Esophagus muscularis mucosa (tissue), 4 donors: ENCODE results near the gene CYP4F12. TPM values are rescaled to one million over a fixed set of nuclear protein-coding genes. Genes with fewer than 3 reads are reported as not detected.

Experiments used
- DNase-seq: peaks from one replicate; pipeline ENCODE4 v3.0.0-alpha.2; 2017; ENCODE audit errors: extremely low spot score
- H3K27ac ChIP-seq, 4 donors: fragments of 200-600 bp; sonication (generic); replicated peaks in 1 of 4; 1 replicate in 3 of 4; 2 replicates in 1 of 4; pipeline ENCODE4 v1.5.1; 2016 to 2019; ENCODE audit warnings: mild to moderate bottlenecking in 1 of 4
- H3K27me3 ChIP-seq, 4 donors: fragments of 200-600 bp; sonication (generic); one replicate each; pipeline versions ENCODE4 v1.5.1 to v1.6.0; 2016 to 2019
- H3K36me3 ChIP-seq, 4 donors: fragments of 200-600 bp; sonication (generic); one replicate each; pipeline ENCODE4 v1.5.1; 2016 to 2019
- H3K4me1 ChIP-seq, 4 donors: fragments of 200-600 bp; sonication (generic); one replicate each; pipeline ENCODE4 v1.5.1; 2016 to 2019
- H3K4me3 ChIP-seq, 4 donors: fragments of 200-600 bp; sonication (generic); 1 replicate in 2 of 4; 2 replicates in 2 of 4; pipeline ENCODE4 v1.5.1; 2016 to 2019; ENCODE audit warnings: mild to moderate bottlenecking in 4 of 4, moderate library complexity in 1 of 4
- H3K9me3 ChIP-seq, 4 donors: fragments of 200-600 bp; sonication (generic); 1 replicate in 3 of 4; 2 replicates in 1 of 4; pipeline ENCODE4 v1.5.1; 2016 to 2019
- CTCF ChIP-seq, 3 experiments: fragments of 200-600 bp in 2 of 3; fragments of 450-650 bp in 1 of 3; sonication (generic) in 2 of 3; IDR thresholded peaks; one replicate each; pipeline ENCODE4 v1.5.1; 2017 to 2019; ENCODE audit warnings: antibody characterized with exemption in 3 of 3, mild to moderate bottlenecking in 2 of 3, moderate library complexity in 1 of 3
- EP300 ChIP-seq: sonication (generic); formaldehyde crosslinking; IDR thresholded peaks from one replicate; pipeline ENCODE4 v1.6.1; 2017; ENCODE audit warnings: antibody characterized with exemption
- POLR2A ChIP-seq: fragments of 450-650 bp; IDR thresholded peaks from one replicate; pipeline ENCODE4 v1.6.1; 2017; ENCODE audit warnings: antibody characterized with exemption, moderate library complexity, mild to moderate bottlenecking, low read depth
- POLR2AphosphoS5 ChIP-seq, 2 donors: sonication (generic); formaldehyde crosslinking; IDR thresholded peaks; one replicate each; pipeline ENCODE4 v1.6.1; 2017; ENCODE audit warnings: antibody characterized with exemption in 2 of 2
- WGBS: methylation state at CpG from one replicate; pipeline ENCODE4 v1.1.5; 2018; 5-methylcytosine and 5-hydroxymethylcytosine counted together
- intact Hi-C: fragments of 100-400 bp; cut with DNase I; formaldehyde crosslinking; loops from one replicate; pipeline ENCODE4 v1.15.1; 2023
- total RNA-seq, 4 donors: library from RNA; depleted of rRNA; stranded (reverse); fragments of >200 nt; gene quantifications; one replicate each; pipeline versions ENCODE4 v1.1.0 to v1.2.1, GENCODE V29; 2016

The CYP4F12 gene
- total RNA-seq, 4 donors from 2014 or later = 3.5 to 4.2 (median 3.7) TPM

- intact Hi-C loops = no loop called here
- WGBS = 0% methylated on average over 1 of the region's 1 CpG
- peaks cover 0 to 25% (median 0%) of the 10 kb centered on the region in 4 donors for H3K27me3 ChIP-seq
These were observed 59.5 kb downstream of the CYP4F12 start for GRCh38 chr19:15732388-15732787.

GRCh38 chr19:15733895-15734294 lies 61.0 kb downstream of the CYP4F12 start:
- TF ChIP-seq EP300 = no peak

More at GRCh38 chr19:15732388-15732787, 59.5 kb downstream of the CYP4F12 start:
- Histone ChIP-seq H3K9me3 (no peaks in the 10 kb centered on the region), H3K27ac (no peak overlapping the region), H3K36me3 (no peaks in the 10 kb centered on the region), H3K4me3 (no peak overlapping the region), H3K4me1 (no peaks in the 10 kb centered on the region)
- no peak for TF ChIP-seq EP300
- DNase-seq = no peak

GRCh38 chr19:15737722-15738121 lies 64.8 kb downstream of the CYP4F12 start, which contains the start of gene OR10H3:
Gene OR10H3, plus strand, starts transcription at chr19:15737985. Its CDS starts 3,408 bp downstream, at chr19:15741393.
- Histone ChIP-seq H3K36me3 (no peaks in the 10 kb centered on the region), H3K27ac (no peak within 1 kb of the TSS), H3K9me3 (peaks cover 0 to 26% (median 21%) of the 10 kb centered on the region in 4 donors), H3K27me3 (peaks cover 0 to 9% (median 0%) of the 10 kb centered on the region in 4 donors), H3K4me1 (no peaks in the 10 kb centered on the region), H3K4me3 (no peak within 1 kb of the TSS)
- TF ChIP-seq POLR2AphosphoS5 (IDR thresholded peaks at IDR 0.05) (no peak), CTCF (IDR thresholded peaks at IDR 0.05) (no peak), EP300 (no peak), POLR2A (no peak)
- intact Hi-C loops = no loop called here
- no peak for DNase-seq
- 56% methylated on average over 4 of the region's 4 CpGs for WGBS

More at GRCh38 chr19:15733895-15734294, 61.0 kb downstream of the CYP4F12 start:
- no peaks in the 10 kb centered on the region for H3K4me1 ChIP-seq
- no peaks in the 10 kb centered on the region for H3K9me3 ChIP-seq
- intact Hi-C loops = no loop called here
- H3K27me3 ChIP-seq = peaks cover 0 to 14% (median 0%) of the 10 kb centered on the region in 4 donors
- no peaks in the 10 kb centered on the region for H3K36me3 ChIP-seq
- H3K27ac ChIP-seq = no peak overlapping the region
- 63% methylated on average over 6 of the region's 6 CpGs for WGBS
- no peak for DNase-seq
- no peak overlapping the region for H3K4me3 ChIP-seq

DNA sequence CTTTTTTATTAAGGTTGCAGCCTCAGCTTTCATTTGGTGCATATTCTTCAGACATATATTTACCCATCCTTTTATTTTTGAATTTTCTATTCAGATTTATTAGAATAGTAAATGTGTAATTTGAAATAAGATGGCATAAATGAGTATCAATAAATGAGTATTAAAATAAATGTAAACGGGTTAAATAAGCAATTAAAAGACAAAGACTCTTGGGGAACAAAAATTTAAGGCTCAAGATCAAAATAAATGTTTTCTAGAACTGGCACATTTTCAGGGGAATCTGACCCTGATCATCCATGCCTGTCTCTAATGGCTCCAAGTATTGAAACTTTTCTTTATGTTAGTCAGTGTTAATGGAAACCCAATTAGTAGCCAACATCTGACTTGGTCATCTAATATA lies 67.9 kb downstream of the CYP4F12 start:
- no peak for DNase-seq
- H3K36me3 ChIP-seq = no peaks in the 10 kb centered on the region
- peaks cover 0 to 26% (median 21%) of the 10 kb centered on the region in 4 donors for H3K9me3 ChIP-seq
- TF ChIP-seq POLR2AphosphoS5 (IDR thresholded peaks at IDR 0.05) (no peak), EP300 (no peak), POLR2A (no peak), CTCF (IDR thresholded peaks at IDR 0.05) (no peak)
- H3K27me3 ChIP-seq = peaks cover 0 to 16% (median 3%) of the 10 kb centered on the region in 4 donors
- H3K4me1 ChIP-seq = no peaks in the 10 kb centered on the region
- no peak overlapping the region for H3K27ac ChIP-seq
- 71% methylated on average over 1 of the region's 1 CpG for WGBS
- H3K4me3 ChIP-seq = no peak overlapping the region
- intact Hi-C loops = no loop called here

Other genes starting within 250 kb of the CYP4F12 start
- 10 to 100 TPM; 36.1 to 74.3 (median 50.3) TPM for gene WIZ, start 223.1 kb upstream of the CYP4F12 start, total RNA-seq
- gene RASAL3, start 208.5 kb upstream of the CYP4F12 start, total RNA-seq = 1 to 10 TPM; 2.5 to 3.9 (median 2.8) TPM
- gene PGLYRP2, start 193.6 kb upstream of the CYP4F12 start, total RNA-seq = not detected
- gene CYP4F22, start 164.6 kb upstream of the CYP4F12 start, total RNA-seq = not detected
- not detected for gene CYP4F8, start 57.9 kb upstream of the CYP4F12 start, total RNA-seq
- under 1 TPM in 2 of 4 donors, not detected in 2; 0.06 to 0.66 TPM for gene CYP4F3, start 32.2 kb upstream of the CYP4F12 start, total RNA-seq
- not detected for gene OR10H2, start 54.9 kb downstream of the CYP4F12 start, total RNA-seq
- gene OR10H3, start 64.9 kb downstream of the CYP4F12 start, total RNA-seq = not detected
- under 1 TPM in 1 of 4 donors, not detected in 3; 0.06 TPM for gene OR10H5, start 114.6 kb downstream of the CYP4F12 start, total RNA-seq
- not detected for gene OR10H1, start 142.6 kb downstream of the CYP4F12 start, total RNA-seq
- not detected for gene CYP4F2, start 225.0 kb downstream of the CYP4F12 start, total RNA-seq